ENCODE measurements around the gene SCAP.

GRCh38 chr3:47380026-47380600 is 95.6 kb downstream of the SCAP start:
- TF ChIP-seq CTCF (IDR thresholded peaks at IDR 0.05), result no peak
- TF ChIP-seq EP300 (IDR thresholded peaks at IDR 0.05), result no peak
- no peak for TF ChIP-seq POLR2A (IDR thresholded peaks at IDR 0.05)

All from ovary (tissue), 3 donors.